SHP77 (cell line): ENCODE measurements around the gene UBE3B.

Experiments used
- DNase-seq, 2 experiments: peaks; one replicate each; lab custom pipeline; 2025; lab: John Stamatoyannopoulos, UW

UBE3B gene

DNA sequence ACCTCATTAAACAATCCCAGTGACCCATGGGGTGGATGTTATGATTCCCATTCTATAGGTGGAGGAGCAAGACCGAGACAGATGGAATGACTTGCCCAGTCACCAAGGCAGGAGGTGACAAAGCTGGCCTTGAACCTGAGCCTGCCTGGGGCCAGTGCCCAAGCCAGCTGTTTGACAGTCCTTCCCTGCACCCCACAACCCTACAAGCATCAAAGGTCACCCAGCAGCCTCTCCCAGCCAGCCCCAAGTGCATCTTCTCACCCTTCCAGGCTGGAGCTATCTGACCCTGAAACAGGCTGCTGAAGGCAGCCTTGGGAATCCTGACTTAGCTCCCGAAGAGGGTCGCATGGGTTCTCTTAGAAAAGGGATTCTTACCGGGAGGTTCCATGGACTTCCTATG, 75.5 kb downstream of the UBE3B start:
- no peak for DNase-seq

- no peak for DNase-seq
Measured at GRCh38 chr12:109553483-109553882, 76.0 kb downstream of the UBE3B start.

DNA sequence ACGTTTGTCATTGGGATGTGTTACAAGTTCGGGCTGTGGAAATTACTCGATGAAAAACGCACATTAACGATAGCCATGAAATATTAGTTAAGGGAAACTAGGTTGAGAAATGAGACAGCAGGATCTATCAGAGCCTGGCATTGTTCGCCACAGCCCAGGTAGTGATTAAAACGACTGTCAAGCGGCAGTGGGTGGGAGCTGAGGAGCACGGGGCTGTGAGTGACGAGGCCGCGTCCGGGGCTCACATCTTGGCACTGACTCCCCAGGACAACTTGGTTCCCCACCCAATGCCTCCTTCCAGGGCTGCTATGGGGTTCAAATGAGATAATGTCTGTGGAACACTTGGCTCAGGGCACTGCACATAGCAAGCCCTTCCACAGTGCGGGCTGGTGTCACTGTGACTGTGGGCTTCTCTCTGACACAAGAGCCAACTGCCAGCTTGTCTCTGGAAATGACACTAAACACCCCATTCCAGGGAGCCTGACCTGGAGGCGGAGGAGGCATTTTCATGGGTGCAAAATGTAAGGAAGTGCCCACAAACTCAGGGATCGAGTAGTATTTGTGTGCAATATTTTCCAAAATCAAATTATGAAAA, 76.6 kb downstream of the UBE3B start:
- DNase-seq: no peak

DNA sequence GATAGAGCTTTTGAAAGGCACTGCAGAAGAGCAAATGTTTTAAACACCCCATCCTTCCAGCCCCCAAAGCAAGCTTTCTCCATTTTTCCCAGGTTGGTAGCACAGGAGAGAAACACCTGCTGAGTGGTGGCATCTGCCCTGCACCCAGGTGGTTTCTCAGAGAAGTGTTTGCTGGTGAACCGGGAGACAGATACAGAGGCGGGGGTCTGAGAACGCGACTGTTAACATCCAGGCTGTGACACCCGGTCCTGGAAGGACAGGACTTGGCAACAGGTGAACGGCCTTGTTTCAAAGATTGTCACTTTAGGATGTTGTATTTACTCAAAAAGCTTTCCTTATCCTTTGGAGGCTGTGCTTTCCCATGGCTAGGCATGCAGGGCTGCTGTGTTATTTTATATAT, 77.3 kb downstream of the UBE3B start:
- no peak for DNase-seq

DNA sequence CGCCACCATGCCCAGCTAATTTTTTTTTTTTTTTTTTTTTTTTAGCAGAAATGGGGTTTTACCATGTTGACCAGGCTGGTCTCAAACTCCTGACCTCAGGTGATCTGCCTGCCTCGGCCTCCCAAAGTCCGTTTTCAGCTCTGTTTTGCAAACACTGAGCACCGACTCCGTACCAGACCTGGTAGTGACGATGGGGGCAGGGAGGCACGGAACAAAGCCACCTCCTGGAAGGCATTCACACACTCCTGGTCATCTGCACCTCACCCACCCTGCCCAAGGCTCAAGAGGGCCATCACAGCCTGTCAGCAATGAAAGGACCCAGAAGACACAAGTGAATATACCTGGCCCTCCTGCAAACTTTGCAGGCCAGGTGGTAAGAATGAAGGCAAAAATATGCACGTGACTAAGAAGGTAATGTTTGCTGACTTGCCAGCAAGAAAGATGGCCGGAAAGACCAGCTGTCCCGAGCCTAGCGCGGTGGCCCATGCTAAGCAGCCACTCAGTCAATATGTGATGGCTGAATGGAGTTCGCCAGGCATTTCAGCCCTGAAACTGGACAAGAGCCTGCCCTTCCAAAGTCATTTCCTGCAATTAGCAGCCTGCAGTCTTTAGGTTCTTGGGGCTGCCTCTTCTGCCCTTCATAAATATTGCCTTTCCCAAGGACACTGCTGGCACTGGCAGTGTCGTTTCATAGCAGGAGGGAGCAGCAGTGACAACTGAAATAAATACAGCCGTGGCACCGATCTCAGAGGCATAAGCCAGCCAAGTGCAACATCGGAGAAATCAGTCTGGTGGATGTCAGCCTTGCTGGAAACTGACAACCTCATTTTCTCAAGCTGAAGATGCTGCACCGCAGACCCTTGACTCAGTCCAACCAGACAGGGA, 78.2 kb downstream of the UBE3B start:
- DNase-seq: peak in 1 of 2 experiments; percentile 6

DNA sequence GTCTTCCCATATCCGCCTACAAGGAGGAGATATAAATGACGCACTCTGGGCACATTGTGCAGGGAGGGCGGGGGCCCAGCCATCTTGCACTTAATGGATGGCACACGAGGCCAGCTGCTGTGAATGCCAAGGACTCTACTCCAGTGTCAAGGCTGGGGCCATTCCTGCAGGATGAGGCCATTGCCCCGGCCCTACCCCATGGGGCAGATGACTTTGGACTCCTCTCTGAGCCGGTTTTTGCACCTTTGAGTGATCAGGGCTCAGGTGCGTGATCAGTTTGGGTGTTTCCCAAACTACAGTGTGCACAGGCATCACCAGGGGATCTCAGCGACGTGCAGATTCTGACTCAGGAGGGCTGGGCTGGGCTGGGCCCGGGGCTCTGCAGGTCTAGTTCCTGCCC, 79.8 kb downstream of the UBE3B start:
- no peak for DNase-seq

DNA sequence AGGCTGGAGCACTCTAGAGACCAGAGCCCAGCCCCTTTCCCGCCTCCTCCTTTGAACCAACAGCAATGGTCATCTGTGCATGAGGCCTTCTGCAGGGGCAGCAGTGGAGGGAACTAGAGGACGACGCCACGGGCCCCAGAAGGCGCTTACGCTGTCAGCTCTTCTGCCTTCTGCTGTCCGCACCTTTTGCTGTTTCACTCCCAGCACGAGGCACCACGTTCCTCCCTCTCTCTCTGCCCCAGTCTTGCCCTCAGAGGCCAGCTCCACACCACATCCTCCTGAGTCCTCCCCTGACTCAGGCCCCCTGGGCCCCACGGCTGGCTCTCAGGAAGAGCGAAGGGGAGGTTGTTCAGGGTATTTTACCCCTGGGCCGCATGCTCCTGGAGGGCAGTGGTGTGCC, 80.4 kb downstream of the UBE3B start:
- DNase-seq: no peak

DNA sequence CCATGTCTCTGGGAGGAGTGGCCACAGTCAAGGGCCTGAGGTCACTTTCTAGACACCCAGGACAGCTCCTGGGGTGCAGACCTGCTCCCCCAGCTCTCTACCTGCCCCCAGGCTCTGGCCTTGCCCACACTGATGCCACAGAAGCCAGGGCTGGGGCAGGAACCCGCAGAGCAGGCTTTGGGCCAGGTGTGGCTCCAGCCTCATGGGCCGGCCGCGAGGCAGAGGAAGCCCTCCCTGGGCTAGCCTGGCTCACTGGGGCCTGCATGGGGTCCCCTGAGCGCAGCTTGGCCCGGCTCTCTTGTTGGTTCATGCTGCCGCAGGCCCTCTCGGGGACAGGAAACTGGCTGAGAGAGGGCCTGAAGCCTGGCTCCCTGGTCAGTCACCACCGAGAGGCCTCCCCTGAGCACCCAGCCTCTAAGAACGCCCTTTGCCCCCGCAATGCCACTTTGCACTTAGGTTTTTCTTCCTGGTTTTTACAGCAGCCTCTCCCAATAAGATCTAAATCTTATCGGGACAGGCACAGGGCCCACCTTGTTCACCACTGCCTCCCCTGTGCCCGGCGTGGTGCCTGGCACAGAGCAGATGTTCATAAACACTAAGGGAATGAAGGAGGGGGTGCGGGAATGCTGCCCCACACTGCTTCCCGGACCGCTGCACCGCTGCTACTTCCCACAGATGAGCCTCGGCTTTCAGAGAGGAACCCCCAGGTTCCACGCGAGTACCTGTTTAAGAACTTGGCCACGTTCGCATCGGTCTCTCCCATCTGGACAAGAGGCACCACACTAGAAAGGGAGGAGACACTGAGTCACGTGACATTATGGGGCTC, 81.2 kb downstream of the UBE3B start:
- no peak for DNase-seq

DNA sequence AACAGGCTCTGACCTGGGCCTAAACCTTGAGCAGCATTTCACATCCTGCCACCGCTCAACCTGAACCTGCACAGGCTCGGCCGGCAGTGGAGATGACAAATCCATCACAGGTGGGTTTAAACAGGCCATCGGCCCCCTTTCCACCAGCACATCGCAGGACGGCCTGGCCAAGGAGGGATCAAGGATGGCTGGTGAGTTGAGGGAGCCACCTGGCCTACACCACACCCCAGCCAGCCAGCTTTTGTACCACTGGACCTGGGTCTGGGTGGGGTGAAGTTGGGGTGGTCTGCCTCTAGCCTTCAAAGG, 81.7 kb downstream of the UBE3B start:
- DNase-seq: no peak

DNA sequence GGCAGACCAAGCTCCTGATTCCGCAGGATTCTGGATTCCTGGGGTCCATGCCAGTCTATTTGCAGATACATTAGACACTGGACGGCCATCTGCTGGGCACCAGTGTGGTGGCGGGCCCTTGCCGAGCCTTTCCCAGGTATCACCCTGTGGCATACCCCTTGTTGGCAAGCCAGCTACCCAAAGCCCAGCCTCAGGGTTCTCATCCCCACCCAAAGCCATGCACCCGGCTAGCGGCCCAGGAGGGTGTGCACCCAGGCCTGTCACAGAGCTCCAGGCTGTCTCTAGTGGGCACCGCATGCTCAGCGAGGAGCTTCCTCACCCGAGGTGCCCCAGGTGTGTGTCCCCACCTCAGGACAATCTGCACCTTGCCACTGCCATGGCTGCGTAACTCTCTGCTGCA, 82.2 kb downstream of the UBE3B start:
- DNase-seq: no peak

GRCh38 chr12:109560867-109561710, 83.7 kb downstream of the UBE3B start:
- no peak for DNase-seq

DNA sequence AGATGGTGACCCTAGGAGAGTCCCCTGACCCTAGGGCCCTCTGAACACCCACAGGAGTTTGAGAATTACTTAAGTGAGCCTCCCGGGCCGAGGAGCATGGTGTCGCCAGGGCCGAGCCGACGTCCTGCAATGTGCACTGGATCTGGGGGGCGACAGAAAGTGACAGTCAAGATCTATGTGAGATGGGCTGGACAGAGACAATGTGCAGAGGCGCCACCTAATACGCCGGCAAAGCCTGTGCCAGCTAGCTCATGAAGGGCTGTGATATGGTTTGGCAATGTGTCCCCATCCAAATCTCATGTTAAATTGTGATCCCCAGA, 84.2 kb downstream of the UBE3B start:
- DNase-seq: no peak

DNA sequence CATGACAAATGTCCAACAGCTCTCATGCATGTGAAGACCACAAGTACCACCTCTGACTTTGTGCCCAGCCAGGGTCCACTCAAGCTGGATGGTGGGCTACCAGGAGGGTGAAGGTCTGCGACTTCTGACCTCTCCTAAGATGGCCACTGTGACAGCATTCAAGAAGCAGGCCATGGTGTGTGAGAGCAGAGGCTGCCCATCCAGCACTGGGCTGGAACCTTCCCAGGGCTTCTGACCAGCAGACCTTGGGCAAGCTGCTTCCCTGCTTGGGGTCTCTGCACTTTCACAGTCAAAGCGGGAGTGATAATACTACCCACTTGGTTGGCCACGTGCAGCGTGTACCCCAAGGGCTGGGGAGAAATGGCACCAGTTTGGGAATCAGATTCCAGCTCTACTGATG, 85.4 kb downstream of the UBE3B start:
- DNase-seq: no peak

DNA sequence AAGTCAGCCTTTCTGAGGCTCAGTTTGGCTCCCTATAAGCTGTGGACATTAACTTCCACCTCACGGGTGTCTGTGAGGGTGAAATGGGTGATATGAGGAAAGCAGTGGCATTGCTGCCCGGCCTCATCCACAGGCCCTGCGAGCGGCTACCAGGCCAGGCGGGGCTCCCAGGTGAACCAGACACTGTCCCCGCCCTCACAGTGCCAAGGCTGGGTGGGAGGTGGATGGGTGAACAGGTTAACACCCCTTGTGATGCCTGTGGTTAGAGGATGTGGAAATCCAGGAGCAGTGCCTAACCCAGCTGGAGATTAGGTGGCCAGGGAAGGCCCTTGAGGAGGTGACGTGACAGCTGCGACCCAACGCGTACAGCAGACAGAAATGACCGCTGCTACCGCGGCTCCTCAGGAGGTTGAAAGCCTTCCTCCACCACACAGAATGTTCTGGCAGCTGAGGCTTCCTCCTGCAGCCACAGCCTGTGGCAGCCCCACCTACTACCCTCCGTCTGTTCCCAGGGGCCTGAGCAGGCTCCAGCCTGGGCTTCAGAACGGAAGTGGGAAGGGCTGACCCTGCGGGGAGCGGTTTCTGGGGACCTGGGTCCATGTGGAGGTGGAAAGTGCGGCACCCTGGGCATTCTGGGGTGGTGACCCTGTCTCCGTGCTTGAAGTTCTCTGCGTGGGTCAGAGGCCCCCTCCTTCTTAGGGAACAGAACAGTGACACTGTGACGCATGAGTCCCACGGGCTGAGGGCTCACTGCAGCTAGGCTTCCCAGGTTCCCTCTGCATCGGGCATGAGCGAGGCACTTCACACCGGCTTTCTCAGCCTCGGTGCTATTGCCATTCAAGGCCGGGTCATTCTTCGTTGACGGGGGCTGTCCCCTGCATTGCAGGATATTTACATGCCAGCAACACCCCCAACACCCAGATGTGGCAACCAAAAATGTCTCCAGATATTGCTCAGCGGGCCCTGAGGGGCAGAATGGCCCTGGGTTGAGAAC, 86.2 kb downstream of the UBE3B start:
- DNase-seq: no peak

DNA sequence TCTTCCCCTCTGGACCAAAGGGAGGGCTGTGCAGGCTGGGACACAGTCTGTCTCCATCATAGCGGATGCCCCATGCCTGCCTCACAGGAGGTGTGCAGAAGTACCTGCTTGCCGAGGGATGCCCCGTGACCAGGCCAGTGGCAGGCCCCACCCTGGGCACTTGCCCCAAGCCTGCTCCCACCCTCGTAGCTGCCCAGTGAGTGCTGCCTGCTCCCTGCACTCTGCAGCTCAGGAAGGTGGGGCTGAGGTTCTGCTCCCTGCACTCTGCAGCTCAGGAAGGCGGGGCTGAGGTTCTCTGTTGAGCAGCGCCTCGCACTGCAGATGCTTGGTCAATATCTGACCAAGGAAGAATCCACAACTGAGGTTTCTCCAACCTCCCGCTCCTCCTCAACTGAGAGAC, 89.0 kb downstream of the UBE3B start:
- DNase-seq: no peak

DNA sequence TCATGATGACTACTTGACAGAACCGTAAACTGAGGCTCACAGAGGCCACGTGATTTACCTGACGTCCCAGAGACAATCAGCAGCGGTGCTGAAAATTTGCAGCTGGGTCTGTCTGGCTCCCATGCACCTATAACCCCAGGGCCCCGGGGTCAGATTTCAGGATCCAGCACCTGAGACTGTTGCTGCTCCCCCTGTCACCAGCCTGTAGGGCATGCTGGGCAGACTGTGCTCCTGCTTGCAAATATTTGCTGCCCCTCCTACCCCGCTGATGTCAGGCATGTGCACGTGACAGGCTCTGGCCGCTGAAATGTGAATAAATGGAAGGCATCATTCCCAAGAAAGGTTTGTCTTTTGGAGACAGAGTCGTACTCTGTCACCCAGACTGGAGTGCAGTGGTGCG, 89.9 kb downstream of the UBE3B start:
- DNase-seq: no peak

DNA sequence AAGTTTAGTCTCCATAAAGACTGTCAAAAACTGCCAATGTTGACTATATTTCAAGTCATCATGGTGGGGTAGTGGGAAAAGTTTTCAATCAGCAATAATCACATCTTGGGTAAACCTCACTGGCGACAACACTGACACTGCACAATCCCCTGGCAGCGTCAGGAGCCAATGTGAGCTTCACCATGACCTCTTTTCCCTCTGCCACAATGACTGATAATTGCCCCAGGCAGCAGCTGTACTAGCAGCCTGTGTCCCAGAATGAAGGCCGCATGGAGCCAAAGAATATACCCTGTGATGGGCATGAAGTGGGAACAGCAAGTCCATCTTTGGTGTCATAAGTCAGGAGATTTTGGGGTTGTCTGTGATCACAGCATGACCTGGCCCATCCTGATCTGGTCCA, 90.5 kb downstream of the UBE3B start:
- no peak for DNase-seq

- no peak for DNase-seq
Measured at GRCh38 chr12:109568486-109568885, 91.1 kb downstream of the UBE3B start.

DNA sequence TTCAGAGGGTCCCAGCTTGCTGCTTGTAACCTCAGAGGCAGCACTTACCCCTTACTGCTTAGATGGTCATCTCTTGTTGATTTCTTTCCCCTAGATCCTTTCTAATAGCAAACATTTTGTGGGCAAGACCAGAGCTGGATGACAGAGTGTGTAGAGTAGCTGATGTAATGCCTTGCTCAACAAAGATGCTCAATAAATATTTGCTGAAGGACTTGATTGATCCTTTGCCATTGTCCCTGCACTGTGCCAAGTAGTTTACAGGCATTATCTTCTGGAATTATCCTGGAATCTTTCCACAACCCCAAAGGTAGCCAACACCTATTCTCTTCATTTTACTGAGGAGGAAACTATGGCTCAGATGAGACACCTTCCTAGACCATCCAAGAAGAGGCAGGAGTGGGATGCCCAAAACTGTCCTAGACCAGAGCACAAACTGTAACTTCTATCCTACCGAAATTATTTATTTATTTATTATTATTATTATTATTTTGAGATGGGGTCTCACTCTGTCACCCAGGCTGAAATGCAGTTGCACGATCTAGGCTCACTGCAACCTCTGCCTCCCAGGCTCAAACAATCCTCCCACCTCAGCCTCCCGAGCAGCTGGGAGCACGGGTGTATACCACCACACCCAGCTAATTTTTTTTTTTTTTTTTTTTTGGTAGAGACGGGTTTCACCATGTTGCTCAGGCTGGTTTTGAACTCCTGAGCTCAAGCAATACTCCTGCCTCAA, 94.5 kb downstream of the UBE3B start:
- DNase-seq: no peak

DNA sequence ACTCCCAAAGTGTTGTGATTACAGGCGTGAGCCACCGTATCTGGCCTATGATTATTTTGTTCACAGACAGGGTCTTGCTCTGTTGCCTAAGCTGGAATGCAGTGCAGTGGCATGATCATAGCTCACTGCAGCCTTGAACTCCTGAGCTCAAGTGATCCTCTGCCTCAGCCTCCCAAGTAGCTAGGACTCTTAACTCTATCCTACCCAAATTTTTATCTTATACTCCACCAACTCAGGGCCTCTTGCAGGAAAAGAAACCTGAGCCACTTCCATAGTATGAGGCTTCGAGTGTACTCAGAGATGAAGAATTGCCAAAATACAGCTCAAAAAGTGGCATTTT, 95.0 kb downstream of the UBE3B start:
- DNase-seq: no peak
